ELR (cell line): ENCODE data around the gene PRKD2.
"Not testable (repeated sequence)": the region's sequence is repeated elsewhere in the genome, so short reads cannot be mapped to it uniquely, and the experiment has no call there.

Experiments used
- DNase-seq: peaks from one replicate; pipeline ENCODE4 v3.0.0-alpha.2; 2015; ENCODE audit warnings: low read depth

Gene PRKD2

DNA sequence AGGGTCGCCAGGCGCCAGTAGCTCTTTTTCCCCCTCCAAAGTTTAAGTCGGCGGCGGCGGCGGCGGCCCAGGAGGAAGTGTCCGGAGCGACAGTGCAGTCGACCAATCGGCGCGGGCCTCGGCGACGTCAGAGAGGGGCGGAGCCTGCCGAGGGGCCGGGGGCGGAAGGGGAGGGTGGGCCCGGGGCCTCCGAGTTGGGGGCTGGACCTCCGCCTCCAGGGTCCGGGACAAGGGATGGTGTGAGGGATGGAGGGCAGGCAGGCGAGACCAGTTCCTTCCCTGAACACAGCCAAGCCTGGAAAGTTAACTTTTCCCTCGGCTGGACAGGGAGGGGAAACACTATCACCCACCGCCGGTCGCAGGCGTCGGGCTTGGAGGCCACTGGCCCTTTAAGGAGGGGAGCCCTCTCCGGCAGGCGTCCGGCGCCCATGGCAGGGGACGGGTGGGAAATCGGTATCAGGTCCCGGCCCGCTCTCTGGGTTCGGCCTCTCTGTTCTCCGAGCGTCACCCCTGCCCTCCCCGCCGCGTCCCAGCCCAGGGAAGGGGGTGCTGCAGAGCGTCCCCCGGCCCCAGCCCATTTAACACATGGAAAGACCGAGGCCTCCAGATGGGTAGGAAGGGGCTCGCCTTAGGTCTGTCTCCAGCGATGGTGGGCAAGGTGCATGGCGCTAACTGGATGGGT lies at the start of gene PRKD2:
TSS of gene PRKD2 (minus strand) at position 81 of the 682 bp plus-strand sequence. CDS start 744 bp downstream, outside the sequence.
- peak; percentile 82 for DNase-seq

DNA sequence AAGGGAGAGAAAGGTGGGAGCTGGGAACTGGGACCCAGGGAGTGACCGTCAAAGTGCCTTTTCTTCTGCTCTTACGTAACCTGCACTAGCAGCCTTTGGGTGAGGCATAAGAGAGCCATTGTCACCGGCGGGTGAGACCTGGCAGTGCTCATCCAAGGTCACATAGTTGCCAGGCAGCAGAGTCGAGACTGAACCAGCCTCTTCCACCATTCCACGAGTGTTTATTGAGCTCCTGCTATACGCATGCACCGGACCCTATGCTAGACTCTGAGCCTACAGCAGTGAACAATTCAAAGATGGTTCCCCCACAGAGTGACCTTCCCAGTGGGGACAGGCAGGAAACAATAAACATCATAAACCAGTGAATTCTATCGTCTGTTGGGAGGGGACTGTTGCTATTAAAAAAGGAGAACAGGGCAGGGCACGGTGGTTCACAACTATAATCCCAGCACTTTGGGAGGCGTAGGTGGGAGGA lies 47.9 kb upstream of the PRKD2 start:
- no peak for DNase-seq

DNA sequence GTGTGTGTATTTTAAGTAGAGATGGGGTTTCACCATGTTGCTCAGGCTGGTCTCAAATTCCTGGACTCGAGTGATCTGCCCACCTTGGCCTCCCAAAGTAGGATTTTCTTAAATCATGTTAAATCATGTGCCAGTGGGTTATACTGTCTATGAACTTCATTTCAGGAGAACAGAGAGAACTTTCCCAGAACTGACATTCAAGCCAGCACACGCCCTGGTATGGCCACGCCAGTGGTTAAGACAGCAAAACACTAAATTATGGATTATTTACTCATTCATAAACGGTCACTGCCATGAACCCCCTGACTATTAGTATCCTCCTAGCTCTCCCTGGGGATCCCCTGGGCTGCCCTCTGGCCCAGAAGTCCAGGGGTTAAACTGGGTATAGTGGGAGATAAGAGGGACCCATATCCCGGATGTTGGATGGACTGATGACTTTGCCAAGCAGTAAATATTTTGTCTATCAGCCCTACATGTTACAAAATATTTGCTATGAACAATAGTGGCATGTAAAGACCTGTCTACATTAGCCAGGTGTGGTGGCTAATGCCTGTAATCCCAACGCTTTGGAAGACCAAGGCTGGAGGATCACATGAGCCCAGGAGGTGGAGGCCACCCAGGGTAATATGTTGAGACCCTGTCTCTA lies 45.5 kb upstream of the PRKD2 start:
- DNase-seq: no peak

DNA sequence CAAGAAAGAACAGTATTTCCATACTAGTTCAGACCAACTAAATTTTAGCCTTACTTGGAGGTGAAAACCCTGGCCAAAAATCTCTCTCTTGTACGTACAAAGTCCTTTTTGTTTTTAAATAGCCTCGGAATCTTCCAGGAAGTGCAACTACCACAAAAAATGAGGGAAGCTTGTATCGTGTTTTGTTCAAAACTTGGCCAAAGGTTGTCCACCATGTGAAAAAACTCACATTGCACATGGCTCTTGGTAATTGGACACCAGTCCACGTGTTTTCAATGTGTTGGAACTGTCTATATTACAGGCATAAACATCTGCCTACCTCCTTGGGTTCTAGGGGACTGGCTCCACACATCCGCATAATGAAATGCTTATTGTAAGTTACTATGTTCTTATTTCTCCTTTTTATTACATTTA lies 44.5 kb upstream of the PRKD2 start:
- DNase-seq: no peak

DNA sequence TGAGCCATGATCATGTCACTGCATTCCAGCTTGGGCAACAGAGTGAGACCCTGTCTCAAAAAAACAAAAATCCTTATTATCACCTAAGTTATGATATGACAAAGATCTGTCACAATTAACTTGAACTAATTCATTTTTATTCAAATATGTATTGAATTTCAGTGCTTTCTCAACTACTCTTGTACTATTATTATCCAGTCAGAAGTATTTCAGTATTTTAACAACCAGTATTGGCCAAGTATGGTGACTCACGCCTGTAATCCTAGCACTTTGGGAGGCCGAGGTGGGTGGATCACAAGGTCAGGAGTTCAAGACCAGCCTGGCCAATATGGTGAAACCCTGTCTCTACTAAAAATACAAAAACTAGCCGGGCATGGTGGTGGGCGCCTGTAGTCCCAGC lies 44.0 kb upstream of the PRKD2 start:
- not testable (repeated sequence) for DNase-seq

DNA sequence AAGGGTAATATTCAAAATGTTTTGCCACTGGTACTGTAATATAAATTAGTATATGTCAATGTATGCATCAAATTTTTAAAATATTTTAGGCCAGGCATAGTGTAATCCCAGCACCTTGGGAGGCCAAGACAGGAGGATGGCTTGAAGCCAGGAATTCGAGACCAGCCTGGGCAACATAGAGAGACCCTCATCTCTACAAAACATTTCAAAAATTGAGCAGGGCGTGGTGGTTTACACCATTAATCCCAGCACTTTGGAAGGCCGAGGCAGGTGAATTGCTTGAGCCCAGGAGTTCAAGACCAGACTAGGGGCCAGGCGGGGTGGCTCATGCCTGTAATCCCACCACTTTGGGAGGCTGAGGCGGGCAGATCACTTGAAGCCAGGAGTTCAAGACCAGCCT lies 43.4 kb upstream of the PRKD2 start:
- no peak for DNase-seq

DNA sequence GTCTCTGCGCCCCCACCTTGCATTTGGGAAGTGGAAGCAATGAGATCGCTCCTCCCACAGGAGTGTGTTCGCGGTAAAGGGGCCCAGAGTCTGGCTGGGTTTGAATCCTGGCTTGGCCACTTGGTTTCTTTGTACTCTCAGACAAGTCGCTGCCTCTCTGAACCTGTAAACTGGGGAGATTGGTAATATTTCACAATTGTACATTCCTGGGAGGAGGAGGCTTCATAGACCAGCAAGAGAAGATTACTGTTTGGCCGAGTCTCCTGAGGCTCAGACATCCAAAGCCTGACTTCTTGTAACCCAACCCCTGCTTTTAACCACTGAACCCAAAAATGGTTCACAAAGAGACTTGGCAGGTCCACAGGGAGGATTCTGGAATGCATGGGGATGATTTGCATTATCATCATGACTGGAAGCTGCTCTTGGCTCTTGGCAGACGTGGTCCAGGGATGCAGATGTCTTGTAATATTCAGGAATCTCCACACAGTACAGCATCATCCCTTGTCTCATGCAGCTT lies 43.0 kb upstream of the PRKD2 start:
- no peak for DNase-seq

DNA sequence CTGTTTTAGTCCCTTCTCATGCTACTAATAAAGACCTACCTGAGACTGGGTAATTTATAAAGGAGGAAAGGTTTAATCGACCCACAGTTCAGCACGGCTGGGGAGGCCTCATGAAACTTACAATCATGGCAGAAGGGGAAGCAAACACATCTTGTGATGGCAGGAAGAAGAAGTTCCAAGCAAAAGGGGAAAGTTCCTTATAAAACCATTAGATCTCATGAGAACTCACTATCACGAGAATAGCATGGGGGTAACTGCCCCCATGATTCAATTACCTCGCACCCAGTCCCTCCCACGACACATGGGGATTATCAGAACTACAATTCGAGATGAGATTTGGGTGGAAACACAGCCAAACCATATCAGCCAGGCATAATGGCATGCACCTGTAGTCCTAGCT lies 42.3 kb upstream of the PRKD2 start:
- no peak for DNase-seq

DNA sequence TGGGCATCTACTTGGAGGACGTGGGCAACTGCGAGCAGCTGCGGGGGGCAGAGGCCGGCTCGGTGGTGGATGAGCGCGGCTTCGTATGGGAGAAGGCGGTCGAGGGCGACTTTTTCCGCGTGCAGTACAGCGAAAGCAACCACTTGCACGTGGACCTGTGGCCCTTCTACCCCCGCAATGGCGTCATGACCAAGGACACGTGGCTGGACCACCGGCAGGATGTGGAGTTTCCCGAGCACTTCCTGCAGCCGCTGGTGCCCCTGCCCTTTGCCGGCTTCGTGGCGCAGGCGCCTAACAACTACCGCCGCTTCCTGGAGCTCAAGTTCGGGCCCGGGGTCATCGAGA lies 39.6 kb upstream of the PRKD2 start:
- no peak for DNase-seq

DNA sequence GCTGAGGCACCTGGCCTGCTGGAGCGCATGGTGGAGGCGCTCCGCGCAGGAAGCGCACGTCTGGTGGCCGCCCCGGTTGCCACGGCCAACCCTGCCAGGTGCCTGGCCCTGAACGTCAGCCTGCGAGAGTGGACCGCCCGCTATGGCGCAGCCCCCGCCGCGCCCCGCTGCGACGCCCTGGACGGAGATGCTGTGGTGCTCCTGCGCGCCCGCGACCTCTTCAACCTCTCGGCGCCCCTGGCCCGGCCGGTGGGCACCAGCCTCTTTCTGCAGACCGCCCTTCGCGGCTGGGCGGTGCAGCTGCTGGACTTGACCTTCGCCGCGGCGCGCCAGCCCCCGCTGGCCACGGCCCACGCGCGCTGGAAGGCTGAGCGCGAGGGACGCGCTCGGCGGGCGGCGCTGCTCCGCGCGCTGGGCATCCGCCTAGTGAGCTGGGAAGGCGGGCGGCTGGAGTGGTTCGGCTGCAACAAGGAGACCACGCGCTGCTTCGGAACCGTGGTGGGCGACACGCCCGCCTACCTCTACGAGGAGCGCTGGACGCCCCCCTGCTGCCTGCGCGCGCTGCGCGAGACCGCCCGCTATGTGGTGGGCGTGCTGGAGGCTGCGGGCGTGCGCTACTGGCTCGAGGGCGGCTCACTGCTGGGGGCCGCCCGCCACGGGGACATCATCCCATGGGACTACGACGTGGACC lies 39.1 kb upstream of the PRKD2 start:
- DNase-seq: no peak

DNA sequence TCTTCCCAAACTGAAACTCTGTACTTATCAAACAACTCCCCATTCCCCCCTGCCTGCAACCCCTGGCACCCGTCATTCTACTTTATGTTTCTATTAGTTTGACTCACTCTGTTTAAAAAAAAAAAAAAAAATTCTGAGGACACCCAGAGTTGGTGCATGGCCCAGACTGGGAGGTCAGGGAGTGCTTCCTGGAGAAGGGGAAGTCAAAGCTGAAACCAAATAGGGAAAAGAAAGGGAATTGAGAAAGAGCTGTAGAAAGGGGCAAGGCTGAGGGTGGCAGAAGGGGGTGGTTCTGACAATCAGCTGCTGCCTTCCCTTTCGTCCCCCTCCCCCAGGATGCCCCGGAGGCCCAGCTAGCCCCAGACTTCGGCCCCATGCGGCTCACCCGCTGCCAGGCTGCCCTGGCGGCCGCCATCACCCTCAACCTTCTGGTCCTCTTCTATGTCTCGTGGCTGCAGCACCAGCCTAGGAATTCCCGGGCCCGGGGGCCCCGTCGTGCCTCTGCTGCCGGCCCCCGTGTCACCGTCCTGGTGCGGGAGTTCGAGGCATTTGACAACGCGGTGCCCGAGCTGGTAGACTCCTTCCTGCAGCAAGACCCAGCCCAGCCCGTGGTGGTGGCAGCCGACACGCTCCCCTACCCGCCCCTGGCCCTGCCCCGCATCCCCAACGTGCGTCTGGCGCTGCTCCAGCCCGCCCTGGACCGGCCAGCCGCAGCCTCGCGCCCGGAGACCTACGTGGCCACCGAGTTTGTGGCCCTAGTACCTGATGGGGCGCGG lies 38.4 kb upstream of the PRKD2 start:
- DNase-seq: peak; percentile 35

DNA sequence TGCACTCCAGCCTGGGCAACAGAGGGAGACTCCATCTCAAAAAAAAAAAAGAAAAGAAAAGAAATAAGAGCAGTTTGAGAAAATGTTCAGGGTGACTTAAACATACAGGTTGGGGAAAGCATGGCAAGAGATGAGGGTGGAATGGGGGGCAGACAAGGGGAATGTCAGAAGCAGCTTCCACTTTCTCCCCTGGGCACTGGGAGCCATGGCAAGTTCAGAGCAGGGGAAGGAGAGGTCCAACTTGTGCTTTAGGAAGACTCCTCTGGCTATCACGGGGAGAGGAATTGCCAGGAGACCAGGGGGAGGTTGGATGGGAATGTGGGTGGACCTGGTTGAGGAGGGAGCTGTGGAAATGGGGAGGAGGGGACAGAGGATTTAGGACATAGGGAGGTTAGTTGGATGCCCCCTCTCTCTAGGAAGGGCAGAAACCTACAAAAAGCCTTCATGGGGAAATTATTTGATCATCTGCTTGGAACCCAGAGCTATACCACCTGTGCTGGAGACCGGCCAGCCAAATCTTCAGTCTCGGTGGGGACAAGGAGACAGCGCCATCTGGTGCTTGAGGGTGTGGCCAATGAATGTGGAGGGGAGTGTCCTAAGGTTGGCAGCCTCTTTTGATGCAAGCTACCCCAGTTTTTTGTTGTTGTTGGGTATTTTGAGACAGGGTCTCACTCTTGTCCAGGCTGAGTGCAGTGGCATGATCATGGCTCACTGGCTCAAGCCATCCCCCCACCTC lies 36.7 kb upstream of the PRKD2 start:
- DNase-seq: peak; percentile 56

DNA sequence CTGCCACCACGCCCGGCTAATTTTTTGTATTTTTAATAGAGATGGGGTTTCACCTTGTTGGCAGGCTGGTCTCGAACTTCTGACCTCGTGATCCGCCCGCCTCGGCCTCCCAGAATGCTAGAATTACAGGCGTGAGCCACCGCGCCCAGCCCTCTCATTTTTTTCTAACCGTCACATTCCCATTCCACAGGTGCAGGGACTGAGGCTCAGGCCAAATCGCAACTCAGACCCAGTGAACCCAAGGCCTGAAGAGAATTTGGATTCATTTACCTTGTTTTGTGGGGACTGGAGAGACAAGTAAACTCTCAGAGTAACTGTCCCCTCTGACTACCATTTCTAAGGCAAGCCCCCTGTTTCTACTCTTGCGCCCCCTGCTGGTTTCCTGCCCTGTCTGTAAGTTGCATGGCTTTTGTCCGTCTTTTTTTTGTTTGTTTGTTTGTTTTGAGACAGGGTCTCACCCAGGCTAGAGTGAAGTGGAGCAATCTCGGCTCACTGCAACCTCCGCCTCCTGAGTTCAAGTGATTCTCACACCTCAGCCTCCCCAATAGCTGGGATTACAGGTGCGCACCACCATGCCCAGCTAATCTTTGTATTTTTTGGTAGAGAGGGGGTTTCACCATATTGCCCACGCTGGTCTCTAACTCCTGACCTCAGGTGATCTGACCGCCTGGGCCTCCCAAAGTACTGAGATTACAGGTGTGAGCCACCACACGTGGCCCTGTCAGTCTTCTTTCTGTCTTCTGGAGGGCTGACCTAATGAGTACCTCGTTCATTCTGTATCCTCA lies 31.6 kb upstream of the PRKD2 start:
- DNase-seq: peak; percentile 79

DNA sequence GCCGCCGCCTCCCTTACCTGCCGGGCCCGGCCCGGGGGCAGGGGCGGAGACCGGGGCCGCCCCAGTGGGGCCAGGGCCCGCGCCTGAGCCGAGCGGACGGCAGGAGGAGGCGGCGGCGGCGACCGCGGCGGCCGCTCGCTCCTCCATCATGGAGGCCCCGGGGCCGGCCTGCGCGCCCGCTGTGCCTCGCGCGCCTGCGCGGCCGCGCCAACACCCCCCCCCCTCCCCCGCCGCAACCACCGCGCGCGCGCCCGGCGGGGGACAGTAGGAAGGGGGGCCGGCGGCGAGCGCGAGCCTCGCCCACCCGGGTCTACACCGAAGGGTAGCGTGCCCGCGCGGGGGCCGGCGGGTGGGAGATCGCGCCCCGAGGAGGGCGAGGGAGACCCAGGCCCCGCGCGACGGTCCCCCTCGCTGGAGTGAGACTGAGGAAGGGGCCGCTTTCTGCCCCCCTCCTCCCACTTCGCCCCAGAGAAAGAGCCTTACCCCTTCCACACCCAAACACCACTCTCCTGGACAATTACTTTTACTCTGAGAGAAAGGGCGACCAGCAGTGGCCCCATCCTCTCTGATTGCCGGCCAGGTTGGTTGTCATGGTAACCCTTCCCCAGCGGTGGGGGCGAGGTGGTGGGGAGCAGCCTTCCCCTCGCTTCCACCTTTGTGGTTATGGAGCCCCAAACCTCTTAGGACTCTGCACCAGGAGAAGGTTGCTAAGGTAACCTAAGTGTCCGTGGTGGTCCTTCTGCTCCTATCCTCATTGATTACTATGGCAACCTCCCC lies 29.6 kb upstream of the PRKD2 start, which contains the start of gene STRN4:
TSS of gene STRN4 (minus strand) at position 170 of the 777 bp plus-strand sequence. CDS start at position 150, 20 bp downstream.
- peak; percentile 67 for DNase-seq

DNA sequence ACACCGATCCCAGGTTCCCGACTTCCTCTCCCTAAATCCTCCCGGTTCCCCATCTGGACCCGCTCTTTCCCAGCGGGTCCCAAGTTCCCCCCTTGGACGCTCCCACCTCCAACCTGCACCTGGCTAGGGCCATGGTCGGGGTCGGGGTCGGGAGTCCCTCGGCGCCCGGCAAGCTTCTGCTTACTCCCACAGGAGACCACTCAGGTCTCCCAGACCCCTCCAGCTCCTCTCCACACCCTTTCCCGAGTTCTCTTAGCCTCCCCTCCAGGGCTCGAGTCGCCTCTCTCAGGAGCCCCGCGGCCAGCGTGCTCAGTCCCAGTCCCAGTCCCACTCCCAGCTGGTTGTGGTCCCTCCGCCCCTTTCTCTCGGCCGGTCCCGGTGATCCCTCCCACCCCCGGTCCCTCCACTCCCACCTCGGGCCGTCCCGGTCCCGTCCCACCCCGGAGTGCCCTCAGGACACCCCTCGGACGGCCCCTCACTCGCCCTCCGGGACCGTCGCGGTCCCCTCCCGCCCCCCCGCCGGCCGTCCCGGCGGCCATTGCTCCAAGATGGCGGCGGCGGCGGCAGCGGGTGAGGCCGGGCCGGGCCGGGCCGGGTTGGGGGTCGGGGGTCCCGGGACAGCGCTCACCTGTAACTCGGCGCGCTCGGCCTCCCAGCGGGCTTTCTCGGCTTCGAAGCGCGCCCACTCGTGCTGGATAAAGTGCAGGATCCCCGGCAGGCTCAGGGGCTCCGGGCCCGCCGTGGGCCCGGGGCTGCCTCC lies 28.8 kb upstream of the PRKD2 start, which contains the start of gene FKRP:
TSS of gene FKRP (plus strand) at position 537 of the 760 bp plus-strand sequence. CDS start 9,394 bp downstream, outside the sequence.
- peak; percentile 43 for DNase-seq

DNA sequence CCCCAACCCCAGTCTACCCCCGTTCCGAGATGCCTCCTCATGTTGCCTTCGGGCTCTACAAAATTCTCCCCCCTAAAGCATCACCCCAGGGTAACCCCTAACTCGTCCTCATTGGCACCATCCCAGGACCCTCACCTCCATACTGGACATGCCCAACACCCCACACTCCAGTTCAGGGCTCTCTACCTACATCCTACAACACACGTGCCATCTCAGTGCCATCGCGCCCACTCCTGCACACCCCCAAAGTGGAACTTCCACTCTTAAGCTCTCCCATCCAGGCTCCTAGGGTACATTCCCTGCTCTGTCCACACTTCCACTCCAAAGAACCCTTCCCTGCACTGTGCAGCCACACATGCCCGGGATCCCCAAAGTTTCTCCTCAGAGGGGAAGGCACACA lies 28.1 kb upstream of the PRKD2 start:
- DNase-seq: no peak

DNA sequence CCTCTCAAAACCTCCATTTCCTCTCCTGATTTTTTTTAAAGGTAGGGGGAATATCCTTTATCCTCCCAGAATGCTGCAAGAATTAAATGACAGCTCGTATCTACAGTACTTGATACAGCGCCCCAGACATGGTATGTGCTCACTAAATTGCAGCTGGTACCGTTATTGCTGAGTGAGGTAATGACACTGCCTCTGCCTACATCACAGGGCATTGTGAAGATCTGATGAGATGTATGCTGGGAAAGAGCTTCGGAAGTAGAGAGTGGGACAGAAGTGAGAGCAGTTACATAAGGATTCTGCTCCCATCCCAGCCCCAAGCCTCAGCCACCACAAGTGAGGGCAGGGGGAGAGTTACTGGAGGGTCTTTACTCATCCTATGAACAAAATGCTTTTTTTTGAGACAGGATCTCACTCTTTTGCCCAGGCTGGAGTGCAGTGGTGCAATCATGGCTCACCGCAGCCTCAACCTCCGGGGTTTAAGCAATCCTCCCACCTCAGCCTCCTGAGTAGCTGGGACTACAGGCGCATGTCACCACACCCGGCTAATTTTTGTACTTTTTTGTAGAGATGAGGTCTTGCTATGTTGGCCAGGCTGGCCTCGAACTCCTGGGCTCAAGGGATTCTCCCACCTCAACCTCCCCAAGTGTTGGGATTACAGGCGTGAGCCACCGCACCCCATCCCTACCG lies 27.2 kb upstream of the PRKD2 start:
- no peak for DNase-seq

DNA sequence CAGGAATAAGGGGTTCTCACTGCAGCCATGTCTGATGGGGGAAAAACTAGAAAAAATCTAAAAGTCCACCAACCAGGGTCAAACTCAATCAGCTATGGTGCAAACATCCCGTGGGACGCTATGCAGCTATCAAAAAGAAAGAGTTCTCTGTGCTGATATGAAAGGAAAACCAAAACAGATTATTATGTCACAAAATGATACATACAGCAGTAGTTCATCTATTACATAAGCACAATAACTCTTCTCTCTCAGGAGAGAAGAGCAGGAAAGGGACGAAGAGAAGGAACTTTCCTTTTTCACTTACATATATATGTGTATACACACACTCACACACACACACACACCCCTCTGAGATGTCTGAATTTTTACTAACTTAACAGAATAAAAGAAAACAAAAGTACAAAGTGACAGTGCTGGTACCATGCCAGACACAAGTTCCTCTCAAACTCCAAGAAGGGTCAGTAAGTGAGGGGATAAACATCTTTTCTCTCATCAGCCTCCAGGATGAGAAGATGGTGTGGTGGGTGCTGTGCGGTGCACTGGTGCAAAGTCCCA lies 26.1 kb upstream of the PRKD2 start:
- DNase-seq: no peak
